Keratinocyte (primary cell): Measurements from ENCODE around the gene TMEM94. TPM values are rescaled to one million over a fixed set of nuclear protein-coding genes. Genes with fewer than 3 reads are reported as not detected.

ENCODE experiments used
- DNase-seq: peaks from one replicate; pipeline ENCODE4 v3.0.0-alpha.2; 2011; ENCODE audit warnings: low read depth, missing footprints, low spot score
- FAIRE-seq: peaks from 2 replicates; lab custom pipeline; 2011; peaks lifted over from hg19 to GRCh38; lab: Jason Lieb, UNC
- H2AFZ ChIP-seq: 2 replicates; pipeline ENCODE4 v1.6.0; 2012; ENCODE audit warnings: low read length, control low read depth, inconsistent platforms; ENCODE audit not compliant: control insufficient read depth
- H3K27ac ChIP-seq: 2 replicates; pipeline ENCODE4 v1.5.1; 2011; ENCODE audit warnings: low read length; ENCODE audit not compliant: control insufficient read depth, insufficient read depth
- H3K27me3 ChIP-seq: 3 replicates; pipeline ENCODE4 v1.6.0; 2011; ENCODE audit warnings: low read length; ENCODE audit not compliant: control insufficient read depth, insufficient read depth; ENCODE audit errors: extremely low read depth
- H3K36me3 ChIP-seq, 2 experiments: 2 replicates in 1 of 2; 3 replicates in 1 of 2; pipeline ENCODE4 v1.5.1; 2011; ENCODE audit warnings: low read length in 2 of 2, mild to moderate bottlenecking in 1 of 2; ENCODE audit not compliant: control insufficient read depth in 2 of 2, insufficient read depth in 2 of 2; ENCODE audit errors: extremely low read depth in 1 of 2
- H3K4me1 ChIP-seq: 3 replicates; pipeline ENCODE4 v1.5.1; 2011; ENCODE audit warnings: low read length; ENCODE audit not compliant: control insufficient read depth, insufficient read depth; ENCODE audit errors: extremely low read depth
- H3K4me2 ChIP-seq: 3 replicates; pipeline ENCODE4 v1.6.0; 2011; ENCODE audit warnings: low read depth, low read length; ENCODE audit not compliant: control insufficient read depth, insufficient read depth; ENCODE audit errors: extremely low read depth
- H3K4me3 ChIP-seq, 3 experiments: fragments of 200-600 bp in 1 of 3; sonication (generic) in 1 of 3; 2 replicates in 2 of 3; 3 replicates in 1 of 3; pipeline ENCODE4 v1.5.1; 2011 to 2016; ENCODE audit warnings: low read length in 3 of 3, mild to moderate bottlenecking in 3 of 3, control low read depth in 2 of 3, inconsistent platforms in 1 of 3, low read depth in 1 of 3, mixed read lengths in 1 of 3, mixed run types in 1 of 3, moderate library complexity in 1 of 3; ENCODE audit not compliant: control insufficient read depth in 2 of 3, insufficient read depth in 2 of 3; ENCODE audit errors: extremely low read depth in 1 of 3
- H3K79me2 ChIP-seq: 2 replicates; pipeline ENCODE4 v1.6.0; 2012; ENCODE audit warnings: low read length; ENCODE audit not compliant: control insufficient read depth, insufficient read depth
- H3K9ac ChIP-seq: 3 replicates; pipeline ENCODE4 v1.6.0; 2011; ENCODE audit warnings: low read length; ENCODE audit not compliant: control insufficient read depth, insufficient read depth; ENCODE audit errors: extremely low read depth
- H3K9me1 ChIP-seq: 3 replicates; pipeline ENCODE4 v1.6.0; 2011; ENCODE audit warnings: low read length; ENCODE audit not compliant: control insufficient read depth, insufficient read depth; ENCODE audit errors: extremely low read depth
- H3K9me3 ChIP-seq: 2 replicates; pipeline ENCODE4 v1.5.1; 2012; ENCODE audit warnings: low read depth, low read length; ENCODE audit not compliant: control insufficient read depth
- H4K20me1 ChIP-seq: 3 replicates; pipeline ENCODE4 v1.6.0; 2011; ENCODE audit warnings: low read length; ENCODE audit not compliant: control insufficient read depth, insufficient read depth; ENCODE audit errors: extremely low read depth
- CTCF ChIP-seq, 3 experiments: IDR thresholded peaks in 1 of 3; conservative IDR thresholded peaks in 1 of 3; optimal IDR thresholded peaks in 1 of 3; 2 replicates in 2 of 3; 3 replicates in 1 of 3; pipeline versions ENCODE3 to v1.5.1; 2011; ENCODE audit warnings: low read length in 3 of 3, mild to moderate bottlenecking in 3 of 3, moderate library complexity in 2 of 3, control low read depth in 1 of 3, inconsistent platforms in 1 of 3; ENCODE audit not compliant: insufficient read depth in 2 of 3; ENCODE audit errors: extremely low read depth in 1 of 3
- EZH2 ChIP-seq: IDR thresholded peaks from one replicate; pipeline ENCODE4 v1.6.1; 2012; ENCODE audit warnings: inconsistent platforms, mild to moderate bottlenecking, low read length, moderate library complexity
- dilution Hi-C: fragments of 300-500 bp; cut with MboI; formaldehyde crosslinking; loops from one replicate; pipeline ENCODE4 v1.7.0; 2020; ENCODE audit warnings: low sequenced_read_pairs; ENCODE audit not compliant: extremely low pct_ligation_motif_present
- polyA plus RNA-seq, 5 experiments: library from polyadenylated mRNA; depleted of rRNA in 3 of 5; stranded (reverse) in 3 of 5; stranded (forward) in 1 of 5; unstranded in 1 of 5; fragments of >200 nt; gene quantifications; 1 replicate in 1 of 5; 2 replicates in 3 of 5; 3 replicates in 1 of 5; pipeline versions ENCODE4 v1.2.1 to v1.2.3, GENCODE V29; 2011 to 2012; ENCODE audit warnings: missing spikeins in 2 of 5, low read depth in 1 of 5, low replicate concordance in 1 of 5

TMEM94 gene
- polyA plus RNA-seq, 1 donor (not counting 4 experiments of a cell fraction or from before 2014, with no cell fraction given), result 13.6 TPM

- TF ChIP-seq CTCF (optimal IDR thresholded peaks at IDR 0.05 in 1 of 3, IDR thresholded peaks at IDR 0.05 in 1 of 3, conservative IDR thresholded peaks at IDR 0.05 in 1 of 3; ENCODE audit: extremely low read depth in 1 of 3, insufficient read depth in 2 of 3, low read length in 3 of 3) (no peak), EZH2 (no peak)
- Histone ChIP-seq H3K4me2 (no peak overlapping the region), H2AFZ (no peak overlapping the region), H3K4me3 (no peak overlapping the region), H3K36me3 (peaks cover 6 to 7% of the 10 kb centered on the region in 2 experiments), H3K4me1 (no peaks in the 10 kb centered on the region), H4K20me1 (no peaks in the 10 kb centered on the region), H3K79me2 (no peaks in the 10 kb centered on the region), H3K9ac (no peak overlapping the region), H3K27me3 (no peaks in the 10 kb centered on the region), H3K27ac (no peak overlapping the region), H3K9me1 (no peaks in the 10 kb centered on the region), H3K9me3 (no peaks in the 10 kb centered on the region)
- FAIRE-seq (no peak), DNase-seq (no peak)
- dilution Hi-C loops, result no loop called here
These were observed 36.2 kb downstream of the TMEM94 start for GRCh38 chr17:75492555-75493168.

DNA sequence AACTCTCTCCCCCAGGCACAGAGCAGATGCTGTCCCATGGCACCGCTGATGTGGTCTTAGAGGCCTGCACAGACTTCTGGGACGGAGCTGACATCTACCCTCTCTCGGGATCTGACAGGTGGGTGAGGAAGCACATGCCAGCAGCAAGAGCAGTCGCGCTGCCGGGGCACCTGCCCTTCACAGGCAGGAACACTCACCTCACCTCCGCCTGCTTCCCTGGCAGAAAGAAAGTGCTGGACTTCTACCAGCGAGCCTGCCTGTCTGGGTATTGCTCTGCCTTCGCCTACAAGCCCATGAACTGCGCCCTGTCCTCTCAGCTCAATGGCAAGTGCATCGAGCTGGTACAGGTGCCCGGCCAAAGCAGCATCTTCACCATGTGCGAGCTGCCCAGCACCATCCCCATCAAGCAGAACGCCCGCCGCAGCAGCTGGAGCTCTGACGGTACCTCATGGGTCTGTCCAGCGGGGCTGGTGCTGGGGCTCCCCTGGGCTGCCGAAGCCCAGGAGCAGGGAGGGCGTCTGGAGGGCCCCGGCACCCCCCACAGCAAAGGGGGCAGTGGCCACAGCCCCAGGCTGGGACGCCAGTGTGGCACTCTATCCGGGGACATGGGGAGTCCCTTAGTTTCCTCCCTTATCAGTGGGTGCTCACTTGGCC is 37.2 kb downstream of the TMEM94 start:
- Histone ChIP-seq H4K20me1 (no peaks in the 10 kb centered on the region), H3K9ac (no peak overlapping the region), H3K4me1 (no peaks in the 10 kb centered on the region), H3K9me3 (no peaks in the 10 kb centered on the region), H3K4me3 (no peak overlapping the region), H2AFZ (no peak overlapping the region), H3K9me1 (no peaks in the 10 kb centered on the region), H3K4me2 (no peak overlapping the region), H3K36me3 (peaks cover 7 to 11% of the 10 kb centered on the region in 2 experiments), H3K27me3 (no peaks in the 10 kb centered on the region), H3K79me2 (no peaks in the 10 kb centered on the region), H3K27ac (no peak overlapping the region)
- TF ChIP-seq CTCF (optimal IDR thresholded peaks at IDR 0.05 in 1 of 3, IDR thresholded peaks at IDR 0.05 in 1 of 3, conservative IDR thresholded peaks at IDR 0.05 in 1 of 3; ENCODE audit: extremely low read depth in 1 of 3, insufficient read depth in 2 of 3, low read length in 3 of 3), result no peak
- no peak for TF ChIP-seq EZH2
- dilution Hi-C loops, result no loop called here
- FAIRE-seq (no peak), DNase-seq (no peak)
